ENCODE data around the gene ADAMTS3. TPM values are rescaled to one million over a fixed set of nuclear protein-coding genes. Genes with fewer than 3 reads are reported as not detected.

Gene ADAMTS3
- total RNA-seq, 1 experiment from 2014 or later = 3.2 TPM

- DNase-seq (ENCODE audit: low read depth, low spot score) = peak; percentile 62
- in situ Hi-C loops (cut with HindIII; ENCODE audit: low pct_unique_long_range_greater_than_20kb, low sequenced_read_pairs) = no loop called here
Measured at GRCh38 chr4:72505314-72505744, 63.7 kb downstream of the ADAMTS3 start.

GRCh38 chr4:72500214-72500613 lies 68.8 kb downstream of the ADAMTS3 start:
- no peak for DNase-seq (ENCODE audit: low read depth, low spot score)
- in situ Hi-C loops (cut with HindIII; ENCODE audit: low pct_unique_long_range_greater_than_20kb, low sequenced_read_pairs) = no loop called here

- in situ Hi-C loops (cut with HindIII; ENCODE audit: low pct_unique_long_range_greater_than_20kb, low sequenced_read_pairs) = no loop called here
- peak; percentile 26 for DNase-seq (ENCODE audit: low read depth, low spot score)
Measured at GRCh38 chr4:72496119-72496518, 72.9 kb downstream of the ADAMTS3 start.

GRCh38 chr4:72494156-72494555 lies 74.9 kb downstream of the ADAMTS3 start:
- DNase-seq (ENCODE audit: low read depth, low spot score) = no peak
- in situ Hi-C loops (cut with HindIII; ENCODE audit: low pct_unique_long_range_greater_than_20kb, low sequenced_read_pairs) = no loop called here

GRCh38 chr4:72489267-72489666 lies 79.8 kb downstream of the ADAMTS3 start:
- in situ Hi-C loops (cut with HindIII; ENCODE audit: low pct_unique_long_range_greater_than_20kb, low sequenced_read_pairs) = no loop called here
- DNase-seq (ENCODE audit: low read depth, low spot score) = peak; percentile 42

- DNase-seq (ENCODE audit: low read depth, low spot score) = no peak
Measured at GRCh38 chr4:72486991-72487390, 82.0 kb downstream of the ADAMTS3 start.

GRCh38 chr4:72484981-72485380 lies 84.0 kb downstream of the ADAMTS3 start:
- in situ Hi-C loops (cut with HindIII; ENCODE audit: low pct_unique_long_range_greater_than_20kb, low sequenced_read_pairs) = no loop called here
- DNase-seq (ENCODE audit: low read depth, low spot score) = no peak

More at GRCh38 chr4:72486991-72487390, 82.0 kb downstream of the ADAMTS3 start:
- in situ Hi-C loops (cut with HindIII; ENCODE audit: low pct_unique_long_range_greater_than_20kb, low sequenced_read_pairs) = no loop called here

- no peak for DNase-seq (ENCODE audit: low read depth, low spot score)
- in situ Hi-C loops (cut with HindIII; ENCODE audit: low pct_unique_long_range_greater_than_20kb, low sequenced_read_pairs) = no loop called here
Measured at GRCh38 chr4:72473434-72473900, 95.6 kb downstream of the ADAMTS3 start.

GRCh38 chr4:72471816-72472215 lies 97.2 kb downstream of the ADAMTS3 start:
- in situ Hi-C loops (cut with HindIII; ENCODE audit: low pct_unique_long_range_greater_than_20kb, low sequenced_read_pairs) = no loop called here
- DNase-seq (ENCODE audit: low read depth, low spot score) = no peak

GRCh38 chr4:72468904-72469502 lies 100.0 kb downstream of the ADAMTS3 start:
- in situ Hi-C loops (cut with HindIII; ENCODE audit: low pct_unique_long_range_greater_than_20kb, low sequenced_read_pairs) = no loop called here
- DNase-seq (ENCODE audit: low read depth, low spot score) = peak; percentile 48

- no peak for DNase-seq (ENCODE audit: low read depth, low spot score)
- in situ Hi-C loops (cut with HindIII; ENCODE audit: low pct_unique_long_range_greater_than_20kb, low sequenced_read_pairs) = no loop called here
Measured at GRCh38 chr4:72467633-72468032, 101.4 kb downstream of the ADAMTS3 start.

GRCh38 chr4:72463724-72464123 lies 105.3 kb downstream of the ADAMTS3 start:
- DNase-seq (ENCODE audit: low read depth, low spot score) = no peak
- in situ Hi-C loops (cut with HindIII; ENCODE audit: low pct_unique_long_range_greater_than_20kb, low sequenced_read_pairs) = no loop called here

GRCh38 chr4:72457158-72457557 lies 111.9 kb downstream of the ADAMTS3 start:
- in situ Hi-C loops (cut with HindIII; ENCODE audit: low pct_unique_long_range_greater_than_20kb, low sequenced_read_pairs) = no loop called here
- no peak for DNase-seq (ENCODE audit: low read depth, low spot score)

GRCh38 chr4:72451349-72451748 lies 117.7 kb downstream of the ADAMTS3 start:
- DNase-seq (ENCODE audit: low read depth, low spot score) = no peak
- in situ Hi-C loops (cut with HindIII; ENCODE audit: low pct_unique_long_range_greater_than_20kb, low sequenced_read_pairs) = no loop called here

GRCh38 chr4:72449705-72450104 lies 119.3 kb downstream of the ADAMTS3 start:
- no peak for DNase-seq (ENCODE audit: low read depth, low spot score)
- in situ Hi-C loops (cut with HindIII; ENCODE audit: low pct_unique_long_range_greater_than_20kb, low sequenced_read_pairs) = no loop called here

- no peak for DNase-seq (ENCODE audit: low read depth, low spot score)
- in situ Hi-C loops (cut with HindIII; ENCODE audit: low pct_unique_long_range_greater_than_20kb, low sequenced_read_pairs) = no loop called here
Measured at GRCh38 chr4:72448231-72448630, 120.8 kb downstream of the ADAMTS3 start.

- no peak for DNase-seq (ENCODE audit: low read depth, low spot score)
- in situ Hi-C loops (cut with HindIII; ENCODE audit: low pct_unique_long_range_greater_than_20kb, low sequenced_read_pairs) = no loop called here
Measured at GRCh38 chr4:72446353-72447055, 122.5 kb downstream of the ADAMTS3 start.

GRCh38 chr4:72444092-72444491 lies 124.9 kb downstream of the ADAMTS3 start:
- in situ Hi-C loops (cut with HindIII; ENCODE audit: low pct_unique_long_range_greater_than_20kb, low sequenced_read_pairs) = no loop called here
- no peak for DNase-seq (ENCODE audit: low read depth, low spot score)

GRCh38 chr4:72442715-72443114 lies 126.3 kb downstream of the ADAMTS3 start:
- no peak for DNase-seq (ENCODE audit: low read depth, low spot score)
- in situ Hi-C loops (cut with HindIII; ENCODE audit: low pct_unique_long_range_greater_than_20kb, low sequenced_read_pairs) = no loop called here
